A549 (cell line): ENCODE data around the gene CNTN5.

Source experiments
- BHLHE40 ChIP-seq: IDR thresholded peaks from 2 replicates; pipeline ENCODE4 v1.6.1; 2012; ENCODE audit warnings: low read depth, low read length, inconsistent platforms
- CHD4 ChIP-seq: fragments of 200-600 bp; sonication (generic); IDR thresholded peaks from 2 replicates; pipeline ENCODE4 v1.6.1; 2016; ENCODE audit warnings: antibody characterized with exemption, mild to moderate bottlenecking, borderline replicate concordance
- EP300 ChIP-seq, 2 experiments: fragments of >200 bp; sonication (Bioruptor Twin); formaldehyde crosslinking; IDR thresholded peaks; 2 replicates in 1 of 2; 3 replicates in 1 of 2; pipeline ENCODE4 v1.6.1; 2016 to 2017
- HDAC2 ChIP-seq: fragments of 200-600 bp; sonication (generic); IDR thresholded peaks from 2 replicates; pipeline ENCODE4 v1.6.1; 2016
- MAFK ChIP-seq: fragments of 450-650 bp; IDR thresholded peaks from 2 replicates; pipeline ENCODE4 v1.6.1; 2014; ENCODE audit not compliant: partially characterized antibody
- POLR2A ChIP-seq: IDR thresholded peaks from 2 replicates; pipeline ENCODE4 v1.6.1; 2012; ENCODE audit warnings: mild to moderate bottlenecking, low read length
- RAD21 ChIP-seq, 2 experiments: fragments of >200 bp in 1 of 2; sonication (Bioruptor Twin) in 1 of 2; formaldehyde crosslinking in 1 of 2; IDR thresholded peaks in 1 of 2; conservative IDR thresholded peaks in 1 of 2; 2 replicates in 1 of 2; 3 replicates in 1 of 2; pipeline ENCODE4 v1.6.1; 2012 to 2018; ENCODE audit warnings: inconsistent platforms in 1 of 2
- RARB ChIP-seq: fragments of 250-450 bp; sonication (Bioruptor Pico); IDR thresholded peaks from 2 replicates; pipeline ENCODE4 v1.8.0; 2021; ENCODE audit warnings: mild to moderate bottlenecking, moderate library complexity
- RNF2 ChIP-seq: fragments of 200-600 bp; sonication (generic); IDR thresholded peaks from 2 replicates; pipeline ENCODE4 v1.6.1; 2016; ENCODE audit warnings: low read depth, mild to moderate bottlenecking, antibody characterized with exemption, moderate library complexity, borderline replicate concordance
- ZC3H11A ChIP-seq: fragments of 450-650 bp; IDR thresholded peaks from 2 replicates; pipeline ENCODE4 v1.6.1; 2014; ENCODE audit warnings: antibody characterized with exemption, mild to moderate bottlenecking
- TF ChIP-seq, protein P1 (sequence below): fragments of >200 bp; sonication (Bioruptor Twin); formaldehyde crosslinking; IDR thresholded peaks from 3 replicates; pipeline ENCODE4 v1.6.1; 2016
- TF ChIP-seq, protein P2 (sequence below): fragments of >200 bp; sonication (Bioruptor Twin); formaldehyde crosslinking; IDR thresholded peaks from 3 replicates; pipeline ENCODE4 v1.5.1; 2016
- TF ChIP-seq, protein P3 (sequence below): fragments of >200 bp; sonication (Bioruptor Twin); formaldehyde crosslinking; IDR thresholded peaks from 2 replicates; pipeline ENCODE4 v1.6.1; 2016
- TF ChIP-seq, protein P4 (sequence below): fragments of 150-350 bp; IDR thresholded peaks from 2 replicates; pipeline ENCODE4 v1.6.1; 2014; ENCODE audit warnings: low read depth, mild to moderate bottlenecking, low read length

DNA sequence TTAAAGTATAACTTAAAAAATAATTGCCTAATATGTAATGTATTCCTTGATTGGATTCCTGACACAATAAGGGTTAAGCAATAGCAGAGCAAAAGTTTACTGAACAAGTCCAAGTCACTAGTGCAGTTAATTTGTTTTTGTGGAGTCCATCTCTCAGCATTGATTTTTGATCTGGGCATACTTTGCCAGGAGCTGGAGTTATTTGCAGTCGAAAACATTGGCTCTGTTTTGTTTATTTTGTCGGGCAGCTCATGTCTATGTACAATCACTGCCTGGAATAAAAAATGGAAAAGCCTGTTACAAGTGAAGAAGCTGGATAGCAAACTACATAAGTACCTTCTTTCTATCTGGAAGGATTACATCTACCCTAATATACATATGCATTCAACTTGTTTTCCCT lies 625.2 kb downstream of the CNTN5 start:
- TF ChIP-seq, protein P1, sequence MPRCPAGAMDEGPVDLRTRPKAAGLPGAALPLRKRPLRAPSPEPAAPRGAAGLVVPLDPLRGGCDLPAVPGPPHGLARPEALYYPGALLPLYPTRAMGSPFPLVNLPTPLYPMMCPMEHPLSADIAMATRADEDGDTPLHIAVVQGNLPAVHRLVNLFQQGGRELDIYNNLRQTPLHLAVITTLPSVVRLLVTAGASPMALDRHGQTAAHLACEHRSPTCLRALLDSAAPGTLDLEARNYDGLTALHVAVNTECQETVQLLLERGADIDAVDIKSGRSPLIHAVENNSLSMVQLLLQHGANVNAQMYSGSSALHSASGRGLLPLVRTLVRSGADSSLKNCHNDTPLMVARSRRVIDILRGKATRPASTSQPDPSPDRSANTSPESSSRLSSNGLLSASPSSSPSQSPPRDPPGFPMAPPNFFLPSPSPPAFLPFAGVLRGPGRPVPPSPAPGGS, result no peak
- TF ChIP-seq RNF2, result no peak
- TF ChIP-seq, protein P2, sequence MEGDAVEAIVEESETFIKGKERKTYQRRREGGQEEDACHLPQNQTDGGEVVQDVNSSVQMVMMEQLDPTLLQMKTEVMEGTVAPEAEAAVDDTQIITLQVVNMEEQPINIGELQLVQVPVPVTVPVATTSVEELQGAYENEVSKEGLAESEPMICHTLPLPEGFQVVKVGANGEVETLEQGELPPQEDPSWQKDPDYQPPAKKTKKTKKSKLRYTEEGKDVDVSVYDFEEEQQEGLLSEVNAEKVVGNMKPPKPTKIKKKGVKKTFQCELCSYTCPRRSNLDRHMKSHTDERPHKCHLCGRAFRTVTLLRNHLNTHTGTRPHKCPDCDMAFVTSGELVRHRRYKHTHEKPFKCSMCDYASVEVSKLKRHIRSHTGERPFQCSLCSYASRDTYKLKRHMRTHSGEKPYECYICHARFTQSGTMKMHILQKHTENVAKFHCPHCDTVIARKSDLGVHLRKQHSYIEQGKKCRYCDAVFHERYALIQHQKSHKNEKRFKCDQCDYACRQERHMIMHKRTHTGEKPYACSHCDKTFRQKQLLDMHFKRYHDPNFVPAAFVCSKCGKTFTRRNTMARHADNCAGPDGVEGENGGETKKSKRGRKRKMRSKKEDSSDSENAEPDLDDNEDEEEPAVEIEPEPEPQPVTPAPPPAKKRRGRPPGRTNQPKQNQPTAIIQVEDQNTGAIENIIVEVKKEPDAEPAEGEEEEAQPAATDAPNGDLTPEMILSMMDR, result no peak
- TF ChIP-seq POLR2A, result no peak
- no peak for TF ChIP-seq EP300 (IDR thresholded peaks at IDR 0.05)
- TF ChIP-seq, protein P3, sequence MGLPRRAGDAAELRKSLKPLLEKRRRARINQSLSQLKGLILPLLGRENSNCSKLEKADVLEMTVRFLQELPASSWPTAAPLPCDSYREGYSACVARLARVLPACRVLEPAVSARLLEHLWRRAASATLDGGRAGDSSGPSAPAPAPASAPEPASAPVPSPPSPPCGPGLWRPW, result no peak
- TF ChIP-seq, protein P4, sequence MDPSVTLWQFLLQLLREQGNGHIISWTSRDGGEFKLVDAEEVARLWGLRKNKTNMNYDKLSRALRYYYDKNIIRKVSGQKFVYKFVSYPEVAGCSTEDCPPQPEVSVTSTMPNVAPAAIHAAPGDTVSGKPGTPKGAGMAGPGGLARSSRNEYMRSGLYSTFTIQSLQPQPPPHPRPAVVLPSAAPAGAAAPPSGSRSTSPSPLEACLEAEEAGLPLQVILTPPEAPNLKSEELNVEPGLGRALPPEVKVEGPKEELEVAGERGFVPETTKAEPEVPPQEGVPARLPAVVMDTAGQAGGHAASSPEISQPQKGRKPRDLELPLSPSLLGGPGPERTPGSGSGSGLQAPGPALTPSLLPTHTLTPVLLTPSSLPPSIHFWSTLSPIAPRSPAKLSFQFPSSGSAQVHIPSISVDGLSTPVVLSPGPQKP, result no peak
- no peak for TF ChIP-seq HDAC2
- no peak for TF ChIP-seq RAD21 (conservative IDR thresholded peaks at IDR 0.05 in 1 of 2, IDR thresholded peaks at IDR 0.05 in 1 of 2)
- no peak for TF ChIP-seq BHLHE40
- TF ChIP-seq RARB, result no peak
- TF ChIP-seq CHD4, result no peak
- no peak for TF ChIP-seq MAFK
- no peak for TF ChIP-seq ZC3H11A
